ENCODE results near the gene SMYD3. TPM values are rescaled to one million over a fixed set of nuclear protein-coding genes. Genes with fewer than 3 reads are reported as not detected.
A peak's percentile ranks its signal among the peaks of the same experiment; 100 is the strongest.

Gene SMYD3
- total and polyA plus RNA-seq, 9 of the 15 experiments (the other 6 are each of a cell fraction or from before 2014, with no cell fraction given) = 128 to 440 (median 197) TPM

GRCh38 chr1:246515390-246516005, 8.4 kb upstream of the SMYD3 start (continued):
- TF ChIP-seq ZNF318 (IDR thresholded peaks at IDR 0.05; ENCODE audit: borderline replicate concordance in 1 of 2, low read depth in 1 of 2) (peak in 1 of 2 experiments; percentile 62; a peak in 1 of 4 replicates), ZFP36 (IDR thresholded peaks at IDR 0.05; ENCODE audit: low read depth, low read length, partially characterized antibody) (no peak), LEF1 (IDR thresholded peaks at IDR 0.05) (peak; percentile 77), ZNF785 (CRISPR knock-in tag; IDR thresholded peaks at IDR 0.05) (no peak), ZNF766 (CRISPR knock-in tag; conservative IDR thresholded peaks at IDR 0.05) (0 out of 2 replicates have a peak, but pooled peaks have one; percentile 29), TAL1 (IDR thresholded peaks at IDR 0.05) (no peak), ELF2 (CRISPR knock-in tag; IDR thresholded peaks at IDR 0.05) (no peak), TRIM28 (IDR thresholded peaks at IDR 0.05) (peak; percentile 100), ZNF24 (IDR thresholded peaks at IDR 0.05) (0 out of 2 replicates have a peak, but pooled peaks have one; percentile 38), ZNF561 (CRISPR knock-in tag; conservative IDR thresholded peaks at IDR 0.05) (peak; percentile 99), ZNF518B (CRISPR knock-in tag; IDR thresholded peaks at IDR 0.05) (no peak), ZBTB49 (CRISPR knock-in tag; IDR thresholded peaks at IDR 0.05; ENCODE audit: borderline replicate concordance) (no peak), HNRNPK (IDR thresholded peaks at IDR 0.05; ENCODE audit: low read depth, low read length, poor library complexity, severe bottlenecking) (no peak)

All from K562 (cell line).